ENCODE measurements around the gene TRIM51. TPM values are rescaled to one million over a fixed set of nuclear protein-coding genes. Genes with fewer than 3 reads are reported as not detected.
"Not testable (repeated sequence)": the region's sequence is repeated elsewhere in the genome, so short reads cannot be mapped to it uniquely, and the experiment has no call there.

TRIM51 gene, protein sequence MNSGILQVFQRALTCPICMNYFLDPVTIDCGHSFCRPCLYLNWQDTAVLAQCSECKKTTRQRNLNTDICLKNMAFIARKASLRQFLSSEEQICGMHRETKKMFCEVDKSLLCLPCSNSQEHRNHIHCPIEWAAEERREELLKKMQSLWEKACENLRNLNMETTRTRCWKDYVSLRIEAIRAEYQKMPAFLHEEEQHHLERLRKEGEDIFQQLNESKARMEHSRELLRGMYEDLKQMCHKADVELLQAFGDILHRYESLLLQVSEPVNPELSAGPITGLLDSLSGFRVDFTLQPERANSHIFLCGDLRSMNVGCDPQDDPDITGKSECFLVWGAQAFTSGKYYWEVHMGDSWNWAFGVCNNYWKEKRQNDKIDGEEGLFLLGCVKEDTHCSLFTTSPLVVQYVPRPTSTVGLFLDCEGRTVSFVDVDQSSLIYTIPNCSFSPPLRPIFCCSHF
- total RNA-seq = not detected in 2 replicates

GRCh38 chr11:55882997-55883396 is at the start of gene TRIM51:
TSS of gene TRIM51 (plus strand) at chr11:55883297. CDS start at chr11:55885429, 2,132 bp downstream.
- intact Hi-C loops (cut with micrococcal nuclease) = not testable (repeated sequence)

DNA sequence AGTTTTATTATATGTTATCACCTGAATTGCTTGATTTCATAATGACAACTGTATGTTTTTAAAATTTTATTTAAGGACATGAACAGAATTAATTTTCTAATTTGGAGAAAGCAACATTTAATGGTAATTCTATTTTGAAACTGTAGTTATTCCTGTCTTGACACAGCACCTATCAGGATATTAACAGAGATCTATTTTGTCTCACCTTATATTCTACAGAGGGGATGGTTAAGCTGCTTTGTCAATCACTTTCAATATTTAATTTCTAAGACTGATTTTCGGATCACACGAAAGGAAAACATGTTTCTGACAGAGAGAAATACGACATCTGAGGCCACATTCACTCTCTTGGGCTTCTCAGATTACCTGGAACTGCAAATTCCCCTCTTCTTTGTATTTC is 44.6 kb upstream of the TRIM51 start, which contains the start of gene OR5D16:
OR5D16 (plus strand) TSS at position 301 of the 400 bp plus-strand sequence; CDS start at position 301, 0 bp downstream.
- intact Hi-C loops (cut with micrococcal nuclease) = no loop called here

DNA sequence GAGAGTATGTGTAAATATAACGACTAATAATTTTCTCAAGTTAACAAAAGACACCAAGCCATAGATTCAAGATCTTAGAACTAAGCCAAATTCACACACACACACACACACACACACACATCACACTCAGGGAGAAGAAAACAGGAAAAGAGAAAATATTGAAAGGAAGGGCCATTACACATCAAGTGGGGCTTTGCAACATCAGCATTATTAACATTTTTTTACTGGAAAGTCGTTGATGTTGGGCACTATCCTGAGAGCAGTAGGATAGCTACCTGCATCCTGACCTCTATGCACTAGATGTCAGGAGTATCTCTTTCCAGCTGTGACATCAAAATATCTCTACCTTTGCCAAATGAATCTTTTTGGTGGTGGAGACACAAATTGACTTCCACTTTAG is 35.6 kb upstream of the TRIM51 start:
- intact Hi-C loops (cut with micrococcal nuclease) = no loop called here

DNA sequence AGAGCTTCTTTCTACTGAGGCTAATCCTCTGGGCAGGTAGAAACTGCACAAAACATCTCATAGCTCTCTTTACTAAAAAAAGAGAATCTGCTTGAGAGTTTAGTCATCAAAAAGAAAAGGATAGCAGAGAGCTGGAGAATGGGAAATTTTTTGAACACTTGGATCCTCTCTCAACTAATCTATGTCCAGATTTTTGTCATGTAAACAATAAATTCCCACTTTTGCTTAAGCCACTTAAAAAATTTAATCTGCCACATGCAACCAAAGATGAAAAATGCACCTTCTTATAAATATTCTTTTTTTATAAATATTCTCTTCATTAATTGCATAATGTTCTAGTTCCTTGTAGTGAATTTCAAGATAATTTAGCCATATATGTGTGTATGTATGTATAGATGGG is 34.1 kb upstream of the TRIM51 start:
- intact Hi-C loops (cut with micrococcal nuclease) = no loop called here

- intact Hi-C loops (cut with micrococcal nuclease) = no loop called here
These were observed 31.0 kb upstream of the TRIM51 start for GRCh38 chr11:55852141-55852540.

DNA sequence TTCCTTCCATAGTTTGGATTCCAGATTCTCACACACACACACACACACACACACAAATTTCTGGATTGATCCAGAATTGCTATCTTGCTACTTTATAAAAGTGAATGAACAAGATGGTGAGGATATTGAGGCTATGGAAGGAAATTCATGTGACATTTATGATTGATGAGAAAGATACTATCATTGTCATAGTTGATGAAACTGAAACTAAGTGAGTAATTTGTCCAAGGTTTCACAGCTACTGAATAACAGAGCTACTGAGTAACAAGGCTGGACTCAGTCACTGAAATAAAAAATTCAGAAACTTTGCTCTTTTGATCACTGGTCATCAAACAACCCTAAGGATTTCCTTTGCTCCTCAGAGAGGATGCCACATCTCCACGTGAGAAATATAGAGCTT is 28.4 kb upstream of the TRIM51 start:
- intact Hi-C loops (cut with micrococcal nuclease) = no loop called here

DNA sequence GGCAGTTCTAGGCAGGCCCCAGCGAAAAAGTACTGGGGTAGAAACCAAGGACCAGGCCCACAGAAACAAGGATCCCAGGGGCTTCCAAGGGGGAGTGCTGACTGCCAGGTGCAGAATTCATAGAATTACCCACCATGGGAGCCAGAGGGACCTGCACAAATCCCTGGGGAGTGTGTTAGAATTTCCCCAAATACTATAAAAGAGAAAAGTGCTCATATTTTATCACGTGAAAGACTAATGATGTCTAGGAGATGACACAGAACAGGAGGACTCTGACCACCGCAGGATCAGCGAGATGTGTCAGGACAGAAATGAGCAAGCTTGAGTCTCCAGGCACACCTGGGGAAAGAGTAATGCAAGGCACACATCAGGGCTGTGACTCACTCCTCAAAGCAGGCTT is 15.7 kb upstream of the TRIM51 start:
- intact Hi-C loops (cut with micrococcal nuclease) = not testable (repeated sequence)

DNA sequence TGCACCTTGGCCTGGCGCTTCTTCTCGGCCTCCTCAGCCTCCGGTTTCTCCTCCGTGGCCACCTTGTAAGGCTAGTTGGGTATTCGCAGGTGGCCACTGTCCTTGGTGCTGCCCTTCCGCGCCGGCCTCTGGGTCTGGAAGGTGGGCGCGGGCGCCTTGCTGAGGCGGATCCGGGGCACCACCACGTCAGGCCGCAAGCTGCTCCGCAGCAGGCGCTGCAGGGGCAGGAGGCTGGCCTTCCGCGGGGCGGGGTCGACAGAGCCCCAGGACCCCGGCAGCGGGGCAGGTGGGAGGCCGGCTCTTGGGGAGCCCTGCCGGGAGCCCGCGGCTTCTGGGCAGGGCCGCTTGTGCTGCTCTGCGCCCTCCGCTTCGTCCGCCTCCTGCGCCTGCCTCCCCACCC is 10.4 kb upstream of the TRIM51 start:
- intact Hi-C loops (cut with micrococcal nuclease) = not testable (repeated sequence)

DNA sequence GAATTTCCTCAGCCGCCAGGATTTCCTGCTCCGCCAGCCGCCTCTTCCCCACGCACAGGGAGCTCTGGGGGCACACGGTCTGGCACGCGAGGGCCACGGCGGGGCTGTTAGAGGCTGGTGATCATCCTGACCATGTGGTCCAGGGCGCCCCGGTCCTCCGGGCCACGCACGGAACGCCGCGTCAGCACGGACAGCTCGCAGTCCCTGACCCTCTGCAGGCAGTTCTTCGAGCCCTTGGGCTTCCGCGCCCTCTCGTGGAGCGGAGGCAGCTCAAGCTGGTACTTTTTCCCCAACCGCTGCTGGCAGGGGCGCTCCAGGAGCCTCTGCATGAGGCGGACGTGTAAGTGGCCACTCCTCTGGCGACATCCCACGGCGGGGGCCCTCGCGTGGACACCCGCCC is 10.0 kb upstream of the TRIM51 start:
- intact Hi-C loops (cut with micrococcal nuclease) = not testable (repeated sequence)

GRCh38 chr11:55884995-55885394 is 1.9 kb downstream of the TRIM51 start:
- intact Hi-C loops (cut with micrococcal nuclease) = not testable (repeated sequence)

DNA sequence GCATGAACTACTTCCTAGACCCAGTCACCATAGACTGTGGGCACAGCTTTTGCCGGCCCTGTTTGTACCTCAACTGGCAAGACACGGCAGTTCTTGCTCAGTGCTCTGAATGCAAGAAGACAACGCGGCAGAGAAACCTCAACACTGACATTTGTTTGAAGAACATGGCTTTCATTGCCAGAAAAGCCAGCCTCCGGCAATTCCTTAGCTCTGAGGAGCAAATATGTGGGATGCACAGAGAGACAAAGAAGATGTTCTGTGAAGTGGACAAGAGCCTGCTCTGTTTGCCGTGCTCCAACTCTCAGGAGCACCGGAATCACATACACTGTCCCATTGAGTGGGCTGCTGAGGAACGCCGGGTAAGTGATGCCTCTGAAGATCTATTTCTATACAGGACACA is 2.4 kb downstream of the TRIM51 start:
- intact Hi-C loops (cut with micrococcal nuclease) = not testable (repeated sequence)

DNA sequence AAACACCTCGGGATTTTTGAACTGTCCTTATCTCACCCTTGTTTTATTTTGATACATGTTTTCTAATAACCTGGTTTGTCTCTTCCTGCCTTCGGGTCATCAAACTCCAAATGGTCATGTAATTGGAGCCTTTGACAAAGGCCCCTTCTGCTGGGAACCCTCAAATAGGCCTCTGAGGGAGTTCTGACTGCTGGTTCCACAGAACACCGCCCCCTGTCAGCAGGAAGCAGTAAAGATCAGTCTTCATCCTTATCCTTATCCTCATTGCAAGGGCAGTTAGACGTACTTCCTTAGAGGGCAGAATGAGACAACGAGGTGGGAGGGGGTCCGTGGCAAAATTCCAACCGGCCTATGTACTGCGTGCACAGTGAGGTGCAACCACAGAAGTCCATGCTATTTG is 12.1 kb downstream of the TRIM51 start:
- intact Hi-C loops (cut with micrococcal nuclease) = no loop called here

DNA sequence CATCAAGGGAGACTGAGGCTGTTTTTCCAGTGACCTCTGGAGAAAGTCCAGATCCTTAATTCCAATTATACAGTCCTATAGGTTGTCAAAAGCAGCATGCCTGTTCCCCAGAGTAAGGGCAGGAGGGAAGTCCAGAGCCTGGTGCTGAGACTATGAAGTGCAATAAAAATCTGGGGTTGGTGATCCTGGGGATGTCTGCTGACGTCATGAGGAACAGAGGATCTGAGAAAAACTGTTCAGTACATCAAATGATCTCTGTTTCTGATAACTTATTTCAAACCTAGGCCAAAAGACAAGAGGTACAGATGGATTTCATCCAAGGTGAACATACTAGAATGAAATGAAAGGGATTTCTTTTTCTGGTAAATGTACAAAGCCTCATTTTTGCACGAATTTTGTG is 19.2 kb downstream of the TRIM51 start:
- intact Hi-C loops (cut with micrococcal nuclease) = no loop called here

DNA sequence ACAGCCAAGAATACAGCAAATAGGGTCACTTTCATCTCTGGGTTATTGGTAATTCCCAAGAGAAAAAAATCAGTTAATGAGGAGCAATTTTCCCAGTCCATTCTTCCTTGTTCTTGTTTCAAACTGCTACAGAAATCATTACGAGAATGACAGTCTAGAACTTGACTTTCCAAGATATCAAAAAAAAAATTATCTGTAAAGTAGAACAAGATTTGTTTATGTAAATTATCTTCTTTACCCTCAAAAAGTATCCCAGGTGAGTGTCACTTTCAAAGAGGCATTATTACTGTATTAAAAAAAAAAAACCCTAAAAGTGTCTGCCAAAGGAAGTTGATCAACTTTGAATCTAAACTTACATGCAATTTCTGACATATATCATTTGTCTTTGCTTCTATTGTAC is 31.4 kb downstream of the TRIM51 start, which contains the start of gene OR5W2:
OR5W2 (minus strand) TSS at position 101 of the 400 bp plus-strand sequence; CDS start at position 101, 0 bp downstream.
- intact Hi-C loops (cut with micrococcal nuclease) = no loop called here

DNA sequence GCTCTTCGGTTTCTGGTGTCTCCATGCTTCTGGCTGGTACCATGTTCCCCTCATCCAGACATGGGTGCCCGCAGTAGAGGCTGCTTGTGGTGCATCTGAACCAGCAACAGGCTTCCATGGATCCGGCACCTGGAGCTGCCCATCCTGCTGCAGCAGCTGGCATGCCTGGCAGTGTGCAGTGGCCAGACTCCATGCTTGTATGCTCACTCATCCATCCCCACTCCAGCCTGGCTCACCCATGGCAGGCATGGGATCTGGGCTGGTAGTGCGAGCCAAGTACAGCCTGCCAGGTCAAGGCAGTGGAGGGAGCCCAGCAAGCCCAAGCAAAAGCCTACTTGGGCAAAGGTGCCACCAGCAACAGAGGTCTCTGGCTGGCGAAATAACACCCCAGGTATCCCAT is 37.4 kb downstream of the TRIM51 start:
- intact Hi-C loops (cut with micrococcal nuclease) = no loop called here

DNA sequence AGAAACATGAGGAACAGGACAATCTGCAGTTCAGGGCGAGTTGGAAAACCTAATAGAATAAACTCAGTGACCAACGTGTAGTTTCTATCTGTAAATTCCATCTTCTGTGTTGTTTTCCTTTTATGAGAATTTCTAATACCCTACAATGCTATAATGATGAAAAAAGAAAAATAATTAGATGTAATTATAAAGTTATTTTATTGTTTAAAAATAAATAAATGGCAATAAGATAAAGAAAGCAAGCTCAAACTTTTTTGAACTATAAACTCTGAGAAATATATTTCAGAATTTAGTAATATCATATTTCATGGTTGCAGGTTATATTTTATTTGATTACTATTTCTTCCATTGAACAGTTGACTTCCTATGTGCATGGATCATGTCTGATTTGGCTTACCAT is 53.2 kb downstream of the TRIM51 start, which contains the start of gene OR5I1:
OR5I1 (minus strand) TSS at position 101 of the 400 bp plus-strand sequence; CDS start at position 101, 0 bp downstream.
- intact Hi-C loops (cut with micrococcal nuclease) = no loop called here

Other genes starting within 250 kb of the TRIM51 start
- not detected in 2 replicates for gene OR4P4, start 248.2 kb upstream of the TRIM51 start, total RNA-seq
- not detected in 2 replicates for gene OR4S2, start 235.0 kb upstream of the TRIM51 start, total RNA-seq
- not detected in 2 replicates for gene OR4C6, start 221.1 kb upstream of the TRIM51 start, total RNA-seq
- not detected in 2 replicates for gene OR5D13, start 109.9 kb upstream of the TRIM51 start, total RNA-seq
- not detected in 2 replicates for gene OR5D14, start 87.7 kb upstream of the TRIM51 start, total RNA-seq
- gene OR5L1, start 71.9 kb upstream of the TRIM51 start, total RNA-seq = not detected in 2 replicates
- not detected in 2 replicates for gene OR5D18, start 63.7 kb upstream of the TRIM51 start, total RNA-seq
- not detected in 2 replicates for gene OR5L2, start 56.1 kb upstream of the TRIM51 start, total RNA-seq
- not detected in 2 replicates for gene OR5D16, start 44.5 kb upstream of the TRIM51 start, total RNA-seq
- gene OR5W2, start 31.3 kb downstream of the TRIM51 start, total RNA-seq = not detected in 2 replicates
- gene OR5I1, start 53.1 kb downstream of the TRIM51 start, total RNA-seq = not detected in 2 replicates
- not detected in 2 replicates for gene OR10AG1, start 86.6 kb downstream of the TRIM51 start, total RNA-seq
- gene OR5F1, start 111.3 kb downstream of the TRIM51 start, total RNA-seq = not detected in 2 replicates
- not detected in 2 replicates for gene OR5AS1, start 144.4 kb downstream of the TRIM51 start, total RNA-seq
- gene OR8I2, start 210.0 kb downstream of the TRIM51 start, total RNA-seq = not detected in 2 replicates
- gene OR8H2, start 220.4 kb downstream of the TRIM51 start, total RNA-seq = not detected in 2 replicates
- gene OR8H3, start 239.1 kb downstream of the TRIM51 start, total RNA-seq = not detected in 2 replicates

Data from T-helper 2 cell treated with Interferon-gamma antibody and Interleukin-4, amounts not matched to agents 100 ng/mL and 5 ng/mL, for 36 hours (primary cell).